Measurements from ENCODE around the gene LHFPL6.

GRCh38 chr13:39597838-39598237 is 5.2 kb downstream of the LHFPL6 start:
- TF ChIP-seq HDAC6 (IDR thresholded peaks at IDR 0.05; ENCODE audit: low read depth, low read length), result no peak
- TF ChIP-seq PHF20 (IDR thresholded peaks at IDR 0.05; ENCODE audit: partially characterized antibody), result no peak
- no peak for TF ChIP-seq CC2D1A (IDR thresholded peaks at IDR 0.05)
- TF ChIP-seq LARP7 (IDR thresholded peaks at IDR 0.05), result no peak
- TF ChIP-seq MYC (IDR thresholded peaks at IDR 0.05; ENCODE audit: low read depth, low read length), result no peak
- TF ChIP-seq MYC (CRISPR knock-in tag; IDR thresholded peaks at IDR 0.05; ENCODE audit: borderline replicate concordance, low read depth), result no peak
- TF ChIP-seq PATZ1 (CRISPR knock-in tag; IDR thresholded peaks at IDR 0.05; ENCODE audit: borderline replicate concordance), result no peak
- no peak for TF ChIP-seq RAD21 (CRISPR knock-in tag; conservative IDR thresholded peaks at IDR 0.05 in 1 of 2, IDR thresholded peaks at IDR 0.05 in 1 of 2)
- TF ChIP-seq ZNF277 (CRISPR knock-in tag; IDR thresholded peaks at IDR 0.05; ENCODE audit: borderline replicate concordance), result no peak
- no peak for TF ChIP-seq CEBPZ (IDR thresholded peaks at IDR 0.05; ENCODE audit: borderline replicate concordance, low read depth, low read length)
